HepG2 (cell line): Measurements from ENCODE around the gene EPN2.
"Not testable (repeated sequence)": the region's sequence is repeated elsewhere in the genome, so short reads cannot be mapped to it uniquely, and the experiment has no call there.

Experiments used
- ARNT ChIP-seq: fragments of 450-650 bp; IDR thresholded peaks from 2 replicates; pipeline ENCODE4 v1.6.1; 2017
- CAMTA2 ChIP-seq: sonication (generic); formaldehyde crosslinking; IDR thresholded peaks from 2 replicates; pipeline ENCODE4 v1.4.0; 2020; ENCODE audit warnings: mild to moderate bottlenecking, missing genetic modification reagents, borderline replicate concordance
- HMGXB3 ChIP-seq: sonication (generic); formaldehyde crosslinking; IDR thresholded peaks from 2 replicates; pipeline ENCODE4 v1.4.0; 2020; ENCODE audit warnings: missing genetic modification reagents, borderline replicate concordance
- NR3C1 ChIP-seq: sonication (generic); formaldehyde crosslinking; IDR thresholded peaks from 2 replicates; pipeline ENCODE4 v1.4.0; 2020; ENCODE audit warnings: missing genetic modification reagents
- RAD21 ChIP-seq: fragments of 450-650 bp; formaldehyde crosslinking; IDR thresholded peaks from 2 replicates; pipeline ENCODE4 v1.5.0; 2020; ENCODE audit warnings: mild to moderate bottlenecking

- not testable (repeated sequence) for TF ChIP-seq ARNT; CAMTA2 (CRISPR knock-in tag); HMGXB3 (CRISPR knock-in tag); RAD21 (CRISPR knock-in tag); NR3C1
Observed at GRCh38 chr17:19215074-19215860, 21.9 kb upstream of the EPN2 start.
